Loucy (cell line): ENCODE results near the gene FAM168A.

Source experiments
- H2AFZ ChIP-seq: fragments of 200-600 bp; sonication (generic); 2 replicates; pipeline ENCODE4 v1.6.0; 2016; ENCODE audit warnings: antibody characterized with exemption, mild to moderate bottlenecking, low read length, moderate library complexity
- H3F3A ChIP-seq: fragments of 200-600 bp; 2 replicates; pipeline ENCODE4 v1.6.0; 2016; ENCODE audit warnings: antibody characterized with exemption, low read depth, mild to moderate bottlenecking
- H3K27me3 ChIP-seq: fragments of 200-600 bp; sonication (generic); 2 replicates; pipeline ENCODE4 v1.6.1; 2014; ENCODE audit warnings: low read length, mild to moderate bottlenecking; ENCODE audit not compliant: insufficient read depth, poor library complexity, severe bottlenecking
- H3K36me3 ChIP-seq: fragments of 200-600 bp; sonication (generic); 2 replicates; pipeline ENCODE4 v1.6.1; 2016; ENCODE audit warnings: low read length; ENCODE audit not compliant: insufficient read depth
- H3K4me1 ChIP-seq: fragments of 200-600 bp; sonication (generic); 2 replicates; pipeline ENCODE4 v1.5.1; 2014; ENCODE audit warnings: low read length, mild to moderate bottlenecking; ENCODE audit not compliant: insufficient read depth, poor library complexity, severe bottlenecking
- H3K4me2 ChIP-seq: fragments of 200-600 bp; sonication (generic); 2 replicates; pipeline ENCODE4 v1.6.0; 2014; ENCODE audit warnings: antibody characterized with exemption, low read length, low read depth, mild to moderate bottlenecking; ENCODE audit not compliant: poor library complexity, severe bottlenecking
- H3K4me3 ChIP-seq: fragments of 200-600 bp; sonication (generic); 2 replicates; pipeline ENCODE4 v1.5.1; 2014; ENCODE audit warnings: low read length, mild to moderate bottlenecking, mixed read lengths; ENCODE audit not compliant: poor library complexity, severe bottlenecking
- H3K79me2 ChIP-seq: fragments of 200-600 bp; sonication (generic); 2 replicates; pipeline ENCODE4 v1.6.1; 2014; ENCODE audit warnings: low read length; ENCODE audit not compliant: insufficient read depth
- H3K9ac ChIP-seq: fragments of 200-600 bp; sonication (generic); 2 replicates; pipeline ENCODE4 v1.6.0; 2014; ENCODE audit warnings: mild to moderate bottlenecking, low read depth, low read length, moderate library complexity; ENCODE audit not compliant: poor library complexity, severe bottlenecking
- H3K9me2 ChIP-seq: fragments of 200-600 bp; sonication (generic); replicated peaks from 2 replicates; pipeline ENCODE4 v1.6.1; 2016; ENCODE audit warnings: low read depth, low read length, mixed read lengths
- H3K9me3 ChIP-seq: fragments of 200-600 bp; sonication (generic); 2 replicates; pipeline ENCODE4 v1.6.1; 2014; ENCODE audit warnings: mild to moderate bottlenecking, antibody characterized with exemption, low read length, low read depth; ENCODE audit not compliant: insufficient read depth
- H4K20me1 ChIP-seq: fragments of 200-600 bp; sonication (generic); 2 replicates; pipeline ENCODE4 v1.6.0; 2014; ENCODE audit warnings: antibody characterized with exemption, low read length, mild to moderate bottlenecking; ENCODE audit not compliant: insufficient read depth, poor library complexity, severe bottlenecking
- CTCF ChIP-seq: fragments of 200-600 bp; sonication (generic); conservative IDR thresholded peaks from 2 replicates; pipeline ENCODE4 v1.5.1; 2014; ENCODE audit warnings: mild to moderate bottlenecking, antibody characterized with exemption, low read length
- EZH2phosphoT487 ChIP-seq: fragments of 200-600 bp; IDR thresholded peaks from 2 replicates; pipeline ENCODE4 v1.6.1; 2018; ENCODE audit warnings: antibody characterized with exemption, mild to moderate bottlenecking, moderate library complexity, borderline replicate concordance

The FAM168A gene

GRCh38 chr11:73426219-73426850, 171.6 kb downstream of the FAM168A start:
- no peak for TF ChIP-seq EZH2phosphoT487
- TF ChIP-seq CTCF: no peak
- H3K4me1 ChIP-seq: peaks cover 10% of the 10 kb centered on the region
- no peak overlapping the region for H2AFZ ChIP-seq
- no peaks in the 10 kb centered on the region for H3K79me2 ChIP-seq
- H3F3A ChIP-seq: no peaks in the 10 kb centered on the region
- H3K9ac ChIP-seq: no peak overlapping the region
- H4K20me1 ChIP-seq: no peaks in the 10 kb centered on the region
- H3K9me3 ChIP-seq: no peaks in the 10 kb centered on the region
- no peaks in the 10 kb centered on the region for H3K27me3 ChIP-seq
- H3K4me2 ChIP-seq: no peak overlapping the region
- peaks cover 18% of the 10 kb centered on the region; the same call in 1 of the 2 replicates for H3K36me3 ChIP-seq
- no peak overlapping the region for H3K4me3 ChIP-seq
- no peaks in the 10 kb centered on the region for H3K9me2 ChIP-seq

- Histone ChIP-seq H3K9ac (no peak overlapping the region), H3K9me2 (no peaks in the 10 kb centered on the region), H3K27me3 (no peaks in the 10 kb centered on the region), H3K36me3 (peaks cover 14% of the 10 kb centered on the region; the same call in 1 of the 2 replicates), H3K4me3 (no peak overlapping the region), H3K79me2 (no peaks in the 10 kb centered on the region), H2AFZ (no peak overlapping the region), H4K20me1 (no peaks in the 10 kb centered on the region), H3F3A (no peaks in the 10 kb centered on the region), H3K4me2 (no peak overlapping the region), H3K9me3 (no peaks in the 10 kb centered on the region), H3K4me1 (peaks cover 10% of the 10 kb centered on the region)
- TF ChIP-seq CTCF: no peak
- TF ChIP-seq EZH2phosphoT487: no peak
Measured at GRCh38 chr11:73425108-73425507, 172.8 kb downstream of the FAM168A start.

GRCh38 chr11:73423506-73423905, 174.4 kb downstream of the FAM168A start:
- Histone ChIP-seq H3K9ac (no peak overlapping the region), H3F3A (no peaks in the 10 kb centered on the region)

More at GRCh38 chr11:73423506-73423905, 174.4 kb downstream of the FAM168A start:
- Histone ChIP-seq H3K27me3 (no peaks in the 10 kb centered on the region), H3K4me2 (no peak overlapping the region), H3K9me3 (no peaks in the 10 kb centered on the region), H2AFZ (no peak overlapping the region), H3K4me3 (no peak overlapping the region), H3K4me1 (peaks cover 10% of the 10 kb centered on the region), H3K9me2 (no peaks in the 10 kb centered on the region), H4K20me1 (no peaks in the 10 kb centered on the region), H3K79me2 (no peaks in the 10 kb centered on the region), H3K36me3 (peaks cover 13% of the 10 kb centered on the region; the same call in 1 of the 2 replicates)
- TF ChIP-seq EZH2phosphoT487 (no peak), CTCF (no peak)
